ENCODE data around the gene BANF2.

BANF2 gene

DNA sequence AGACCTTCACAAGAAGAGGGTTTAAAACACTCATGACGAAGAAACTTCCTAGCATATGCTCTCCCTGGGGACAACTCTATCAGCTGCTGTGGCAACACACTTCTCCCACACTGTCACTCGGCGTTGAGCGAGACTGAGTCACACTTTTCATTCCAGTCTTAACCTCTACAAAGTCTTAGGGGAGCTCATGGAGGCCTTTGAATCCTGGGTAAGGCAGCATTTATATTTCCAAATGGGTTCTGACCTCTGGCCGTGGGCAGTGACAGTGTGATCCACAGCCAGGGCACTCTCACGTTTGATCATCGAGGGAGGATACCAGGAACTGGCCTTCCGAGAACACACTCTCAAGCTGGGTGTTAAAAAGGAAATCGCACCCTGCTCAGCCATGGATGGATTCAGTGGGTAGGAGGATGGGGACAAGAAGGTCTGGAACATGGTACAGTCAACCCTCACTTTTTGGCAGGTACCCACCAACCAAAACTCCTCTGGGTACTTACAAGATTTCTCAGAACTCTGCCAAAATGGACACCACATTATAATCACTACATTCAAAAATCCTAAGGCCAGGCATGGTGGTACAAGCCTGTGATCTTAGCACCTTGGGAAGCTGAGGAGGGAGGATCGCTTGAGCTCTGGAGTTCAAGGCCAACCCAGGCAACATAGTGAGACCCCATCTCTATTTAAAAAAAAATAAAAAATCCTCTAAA lies 37.3 kb upstream of the BANF2 start:
- no peak for TF ChIP-seq ESRRG (CRISPR knock-in tag; IDR thresholded peaks at IDR 0.05)

DNA sequence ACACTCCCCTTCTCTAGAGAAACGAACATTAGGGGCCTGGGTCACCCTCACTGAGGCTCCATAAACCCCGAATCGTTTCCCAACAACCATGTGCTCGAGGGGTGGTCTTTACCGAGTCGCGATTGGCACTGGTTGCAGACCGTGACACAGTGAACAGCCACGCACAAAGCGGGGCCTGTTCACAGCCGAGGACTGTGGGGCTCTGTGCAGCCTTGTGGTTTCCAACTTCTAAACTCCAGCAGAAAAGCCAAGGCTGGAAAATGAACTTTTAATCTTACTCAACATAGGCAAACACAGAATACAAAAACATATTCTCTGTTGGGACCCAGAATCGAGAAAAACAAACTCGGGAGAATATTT lies 36.7 kb upstream of the BANF2 start:
- no peak for ATAC-seq
- TF ChIP-seq RARB (CRISPR knock-in tag; IDR thresholded peaks at IDR 0.05) (no peak), ISL1 (CRISPR knock-in tag; IDR thresholded peaks at IDR 0.05) (no peak), ZFP30 (CRISPR knock-in tag; IDR thresholded peaks at IDR 0.05) (no peak), SNAI2 (CRISPR knock-in tag; IDR thresholded peaks at IDR 0.05) (no peak), ZFP3 (CRISPR knock-in tag; IDR thresholded peaks at IDR 0.05) (no peak), OSR1 (CRISPR knock-in tag; IDR thresholded peaks at IDR 0.05) (no peak), ZNF70 (CRISPR knock-in tag; IDR thresholded peaks at IDR 0.05) (no peak), CSDC2 (CRISPR knock-in tag; IDR thresholded peaks at IDR 0.05) (no peak), ARNTL (CRISPR knock-in tag; IDR thresholded peaks at IDR 0.05; ENCODE audit: borderline replicate concordance, low read depth) (no peak), ESRRG (CRISPR knock-in tag; IDR thresholded peaks at IDR 0.05) (no peak), ZC3H10 (CRISPR knock-in tag; IDR thresholded peaks at IDR 0.05) (no peak), ZNF8 (CRISPR knock-in tag; IDR thresholded peaks at IDR 0.05) (no peak), POU6F1 (CRISPR knock-in tag; IDR thresholded peaks at IDR 0.05; ENCODE audit: borderline replicate concordance, low read depth) (no peak), PPARA (CRISPR knock-in tag; IDR thresholded peaks at IDR 0.05; ENCODE audit: borderline replicate concordance) (no peak), BACH2 (CRISPR knock-in tag; IDR thresholded peaks at IDR 0.05; ENCODE audit: borderline replicate concordance) (no peak), ZNF565 (CRISPR knock-in tag; conservative IDR thresholded peaks at IDR 0.05; ENCODE audit: low read depth) (no peak)
- TF ChIP-seq, protein P1, sequence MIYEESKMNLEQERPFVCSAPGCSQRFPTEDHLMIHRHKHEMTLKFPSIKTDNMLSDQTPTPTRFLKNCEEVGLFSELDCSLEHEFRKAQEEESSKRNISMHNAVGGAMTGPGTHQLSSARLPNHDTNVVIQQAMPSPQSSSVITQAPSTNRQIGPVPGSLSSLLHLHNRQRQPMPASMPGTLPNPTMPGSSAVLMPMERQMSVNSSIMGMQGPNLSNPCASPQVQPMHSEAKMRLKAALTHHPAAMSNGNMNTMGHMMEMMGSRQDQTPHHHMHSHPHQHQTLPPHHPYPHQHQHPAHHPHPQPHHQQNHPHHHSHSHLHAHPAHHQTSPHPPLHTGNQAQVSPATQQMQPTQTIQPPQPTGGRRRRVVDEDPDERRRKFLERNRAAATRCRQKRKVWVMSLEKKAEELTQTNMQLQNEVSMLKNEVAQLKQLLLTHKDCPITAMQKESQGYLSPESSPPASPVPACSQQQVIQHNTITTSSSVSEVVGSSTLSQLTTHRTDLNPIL (CRISPR knock-in tag; IDR thresholded peaks at IDR 0.05; ENCODE audit: low read depth) = no peak

More for the DNA sequence above, 37.3 kb upstream of the BANF2 start:
- ATAC-seq = no peak

GRCh38 chr20:17663486-17663885 lies 36.3 kb upstream of the BANF2 start:
- ATAC-seq = no peak
- TF ChIP-seq OSR1 (CRISPR knock-in tag; IDR thresholded peaks at IDR 0.05) = no peak

- TF ChIP-seq RARB (CRISPR knock-in tag; IDR thresholded peaks at IDR 0.05) (no peak), ARNTL (CRISPR knock-in tag; IDR thresholded peaks at IDR 0.05; ENCODE audit: borderline replicate concordance, low read depth) (no peak), ZFP3 (CRISPR knock-in tag; IDR thresholded peaks at IDR 0.05) (no peak), ZFP30 (CRISPR knock-in tag; IDR thresholded peaks at IDR 0.05) (no peak), ESRRG (CRISPR knock-in tag; IDR thresholded peaks at IDR 0.05) (no peak), ZNF70 (CRISPR knock-in tag; IDR thresholded peaks at IDR 0.05) (no peak), BACH2 (CRISPR knock-in tag; IDR thresholded peaks at IDR 0.05; ENCODE audit: borderline replicate concordance) (no peak), CSDC2 (CRISPR knock-in tag; IDR thresholded peaks at IDR 0.05) (no peak), GLIS3 (CRISPR knock-in tag; IDR thresholded peaks at IDR 0.05) (no peak)
- TF ChIP-seq, protein P1 (CRISPR knock-in tag; IDR thresholded peaks at IDR 0.05; ENCODE audit: low read depth) = no peak
- no peak for ATAC-seq
Observed at GRCh38 chr20:17664025-17664633, 35.6 kb upstream of the BANF2 start.

GRCh38 chr20:17665756-17666155 lies 34.0 kb upstream of the BANF2 start:
- no peak for ATAC-seq
- TF ChIP-seq TCF4 (CRISPR knock-in tag; IDR thresholded peaks at IDR 0.05; ENCODE audit: borderline replicate concordance) (no peak), ZNF565 (CRISPR knock-in tag; conservative IDR thresholded peaks at IDR 0.05; ENCODE audit: low read depth) (no peak), ZFP3 (CRISPR knock-in tag; IDR thresholded peaks at IDR 0.05) (no peak), GLIS3 (CRISPR knock-in tag; IDR thresholded peaks at IDR 0.05) (no peak), ZNF8 (CRISPR knock-in tag; IDR thresholded peaks at IDR 0.05) (no peak), ZC3H10 (CRISPR knock-in tag; IDR thresholded peaks at IDR 0.05) (no peak), TOX (CRISPR knock-in tag; IDR thresholded peaks at IDR 0.05; ENCODE audit: borderline replicate concordance) (no peak), ISL1 (CRISPR knock-in tag; IDR thresholded peaks at IDR 0.05) (no peak), ARNTL (CRISPR knock-in tag; IDR thresholded peaks at IDR 0.05; ENCODE audit: borderline replicate concordance, low read depth) (no peak), PPARA (CRISPR knock-in tag; IDR thresholded peaks at IDR 0.05; ENCODE audit: borderline replicate concordance) (no peak), ZFP30 (CRISPR knock-in tag; IDR thresholded peaks at IDR 0.05) (no peak)
- TF ChIP-seq, protein P1 (CRISPR knock-in tag; IDR thresholded peaks at IDR 0.05; ENCODE audit: low read depth) = no peak
